Naive thymus-derived CD4-positive, alpha-beta T cell (primary cell): ENCODE results near the gene MAPK8IP2. TPM values are rescaled to one million over a fixed set of nuclear protein-coding genes. Genes with fewer than 3 reads are reported as not detected.
"Not testable (repeated sequence)": the region's sequence is repeated elsewhere in the genome, so short reads cannot be mapped to it uniquely, and the experiment has no call there.

Experiments
- ATAC-seq: fragments of 150-1000 bp; cut with Tn5 transposase; 2 replicates; pipeline ENCODE4 v1.10.0; 2021; ENCODE audit warnings: mild to moderate bottlenecking, moderate library complexity
- CTCF ChIA-PET: fragments of 350-600 bp; sonication (Branson Sonifier 250); formaldehyde crosslinking; loops from one replicate; lab custom pipeline; 2021; ENCODE audit warnings: antibody characterized with exemption; lab: Charles Lee
- POLR2A ChIA-PET: fragments of 350-600 bp; sonication (Branson Sonifier 250); formaldehyde crosslinking; loops from one replicate; lab custom pipeline; 2021; ENCODE audit warnings: antibody characterized with exemption, inconsistent platforms; lab: Charles Lee
- DNase-seq, 9 donors: peaks; one replicate each; pipeline versions ENCODE4 v3.0.0 to v3.0.0-alpha.2; 2020 to 2022; ENCODE audit warnings: mixed read lengths in 1 of 9
- H3K27ac ChIP-seq: one replicate; pipeline ENCODE4 v1.7.0; 2013; ENCODE audit warnings: mild to moderate bottlenecking, low read depth, low read length, moderate library complexity
- H3K27me3 ChIP-seq, 2 donors: one replicate each; pipeline ENCODE4 v1.7.0; 2013; ENCODE audit warnings: low read length in 2 of 2, mild to moderate bottlenecking in 2 of 2, moderate library complexity in 2 of 2; ENCODE audit not compliant: control insufficient read depth in 2 of 2, insufficient read depth in 2 of 2
- H3K36me3 ChIP-seq, 3 experiments: 1 replicate in 2 of 3; 2 replicates in 1 of 3; pipeline ENCODE4 v1.7.0; 2013; ENCODE audit warnings: low read length in 3 of 3, mild to moderate bottlenecking in 3 of 3, moderate library complexity in 1 of 3; ENCODE audit not compliant: insufficient read depth in 3 of 3, control insufficient read depth in 2 of 3
- H3K4me1 ChIP-seq, 2 donors: one replicate each; pipeline ENCODE4 v1.7.0; 2013; ENCODE audit warnings: low read length in 2 of 2, mild to moderate bottlenecking in 2 of 2, moderate library complexity in 1 of 2; ENCODE audit not compliant: control insufficient read depth in 2 of 2, insufficient read depth in 2 of 2
- H3K4me3 ChIP-seq: 2 replicates; pipeline ENCODE4 v1.7.0; 2013; ENCODE audit warnings: mild to moderate bottlenecking, low read length
- H3K9me3 ChIP-seq, 3 experiments: 1 replicate in 2 of 3; 2 replicates in 1 of 3; pipeline ENCODE4 v1.7.0; 2013; ENCODE audit warnings: low read length in 3 of 3; ENCODE audit not compliant: control insufficient read depth in 2 of 3
- H3K27ac Mint-ChIP-seq, 9 donors: one replicate each; pipeline ENCODE4 v1.8.0; 2020 to 2022; ENCODE audit warnings: mixed read lengths in 9 of 9, mild to moderate bottlenecking in 8 of 9, moderate library complexity in 5 of 9, inconsistent platforms in 2 of 9
- H3K27me3 Mint-ChIP-seq, 5 donors: one replicate each; pipeline ENCODE4 v1.8.0; 2021 to 2022; ENCODE audit warnings: mixed read lengths in 5 of 5, mild to moderate bottlenecking in 1 of 5
- H3K36me3 Mint-ChIP-seq, 5 donors: one replicate each; pipeline ENCODE4 v1.8.0; 2020 to 2022; ENCODE audit warnings: mixed read lengths in 5 of 5, mild to moderate bottlenecking in 3 of 5, inconsistent platforms in 1 of 5
- H3K4me1 Mint-ChIP-seq, 7 donors: one replicate each; pipeline ENCODE4 v1.8.0; 2020 to 2022; ENCODE audit warnings: mixed read lengths in 7 of 7, mild to moderate bottlenecking in 3 of 7, inconsistent platforms in 1 of 7
- H3K4me3 Mint-ChIP-seq, 10 donors: one replicate each; pipeline ENCODE4 v1.8.0; 2020 to 2022; ENCODE audit warnings: mild to moderate bottlenecking in 10 of 10, mixed read lengths in 10 of 10, moderate library complexity in 6 of 10, inconsistent platforms in 2 of 10
- H3K9me3 Mint-ChIP-seq, 11 donors: one replicate each; pipeline ENCODE4 v1.8.0; 2020 to 2022; ENCODE audit warnings: mixed read lengths in 11 of 11, mild to moderate bottlenecking in 4 of 11, inconsistent platforms in 1 of 11, moderate library complexity in 1 of 11
- intact Hi-C, 2 donors: fragments of 100-400 bp; cut with micrococcal nuclease; formaldehyde crosslinking; loops; one replicate each; pipeline ENCODE4 v1.15.1; 2023
- polyA plus RNA-seq, 2 donors: library from polyadenylated mRNA; unstranded; fragments of 300-500 nt; fragmentation: Illumina TruSeq; gene quantifications; one replicate each; pipeline ENCODE4 v1.2.3, GENCODE V29; 2021
- total RNA-seq, 6 experiments: library from RNA in 5 of 6; stranded (reverse) in 5 of 6; gene quantifications; 1 replicate in 5 of 6; 2 replicates in 1 of 6; pipeline ENCODE4 v1.2.3 and lab custom pipeline; 2021 to 2026

The MAPK8IP2 gene
- total and polyA plus RNA-seq, 7 experiments from 2014 or later, result 0.24 to 0.64 (median 0.38) TPM; not detected in 2

GRCh38 chr22:50613291-50613981, 12.8 kb downstream of the MAPK8IP2 start:
- H3K27me3 ChIP-seq, result no peaks in the 10 kb centered on the region
- Mint-ChIP-seq H3K4me1 (peaks cover 0 to 10% (median 3%) of the 10 kb centered on the region in 7 donors), H3K36me3 (no peaks in the 10 kb centered on the region), H3K9me3 (peaks cover 0 to 1% (median 0%) of the 10 kb centered on the region in 11 donors), H3K27me3 (peaks cover 0 to 28% (median 10%) of the 10 kb centered on the region in 5 donors), H3K4me3 (no peak overlapping the region), H3K27ac (peak overlapping the region in 1 of 9 donors; percentile 19)
- ATAC-seq, result no peak
- H3K27ac ChIP-seq, result no peak overlapping the region
- H3K4me3 ChIP-seq, result no peak overlapping the region
- no peak for DNase-seq
- CTCF ChIA-PET, result interaction anchor here (1.1 kb wide), 1 partner anchor 88 kb away, joined by 3 read pairs; the partner anchor contains the start of gene SCO2
- no peaks in the 10 kb centered on the region for H3K9me3 ChIP-seq
- no peaks in the 10 kb centered on the region for H3K4me1 ChIP-seq
- no peaks in the 10 kb centered on the region for H3K36me3 ChIP-seq
- intact Hi-C loops, result no loop called here
- POLR2A ChIA-PET, result interaction anchor here (2.2 kb wide), 1 partner anchor 88 kb away, joined by 5 read pairs; the partner anchor contains the start of gene SCO2

GRCh38 chr22:50614296-50614695, 13.7 kb downstream of the MAPK8IP2 start:
- H3K27me3 ChIP-seq, H3K27ac ChIP-seq, CTCF ChIA-PET, ATAC-seq, H3K27ac Mint-ChIP-seq, DNase-seq, H3K4me1 ChIP-seq, H3K9me3 ChIP-seq, POLR2A ChIA-PET, H3K4me3 ChIP-seq, H3K9me3 Mint-ChIP-seq, H3K36me3 ChIP-seq, H3K36me3 Mint-ChIP-seq, intact Hi-C loops: not testable (repeated sequence)
- Mint-ChIP-seq H3K27me3 (peaks cover 0 to 22% (median 10%) of the 10 kb centered on the region in 5 donors), H3K4me1 (peaks cover 0 to 12% (median 3%) of the 10 kb centered on the region in 7 donors), H3K4me3 (peak overlapping the region in 1 of 10 donors; percentile 6)

- H3K4me1 Mint-ChIP-seq, result peaks cover 10 to 40% (median 33%) of the 10 kb centered on the region in 7 donors
- Histone ChIP-seq H3K27ac (peak overlapping the region; percentile 93), H3K27me3 (no peaks in the 10 kb centered on the region), H3K9me3 (no peaks in the 10 kb centered on the region), H3K4me1 (peaks cover 17 to 27% of the 10 kb centered on the region in 2 donors), H3K36me3 (peaks cover 0 to 11% (median 0%) of the 10 kb centered on the region in 3 experiments), H3K4me3 (peak overlapping the region; percentile 68)
- H3K27me3 Mint-ChIP-seq, result no peaks in the 10 kb centered on the region
- POLR2A ChIA-PET, result interaction anchor here (0.5 to 4.8 kb wide), 46 partner anchors 9 to 658 kb away, joined by 3 to 91 read pairs (median 4); partner anchors contain the start of genes CHKB, HDAC10, KLHDC7B and LMF2
- intact Hi-C loops, result loop anchor here (1.0 to 5.0 kb wide), 25 partner anchors 38 to 471 kb away; partner anchors contain the start of genes CHKB (in 2 of the 2), MAPK11 (in 2 of the 2), NCAPH2 (in 2 of the 2) and DENND6B (in 1 of the 2)
- peak; percentile 61 to 95 (median 88) for DNase-seq
- peak overlapping the region; percentile 81 to 97 (median 93) for H3K4me3 Mint-ChIP-seq
- no peaks in the 10 kb centered on the region for H3K9me3 Mint-ChIP-seq
- peak; percentile 88 for ATAC-seq
- H3K36me3 Mint-ChIP-seq, result peaks cover 0 to 4% (median 0%) of the 10 kb centered on the region in 5 donors
- peak overlapping the region; percentile 93 to 100 (median 99) for H3K27ac Mint-ChIP-seq
- CTCF ChIA-PET, result interaction anchor here (0.6 to 1.9 kb wide), 33 partner anchors 10 to 427 kb away, joined by 3 to 27 read pairs (median 4); partner anchors contain the start of genes CHKB, HDAC10, KLHDC7B and LMF2
These were observed 20.2 kb downstream of the MAPK8IP2 start for GRCh38 chr22:50620593-50621355.

- Mint-ChIP-seq H3K27me3 (no peaks in the 10 kb centered on the region), H3K4me3 (peak overlapping the region; percentile 81 to 97 (median 93)), H3K27ac (peak overlapping the region; percentile 93 to 100 (median 99)), H3K36me3 (peaks cover 0 to 4% (median 2%) of the 10 kb centered on the region in 5 donors), H3K4me1 (peaks cover 10 to 42% (median 34%) of the 10 kb centered on the region in 7 donors), H3K9me3 (no peaks in the 10 kb centered on the region)
- Histone ChIP-seq H3K9me3 (no peaks in the 10 kb centered on the region), H3K27me3 (no peaks in the 10 kb centered on the region), H3K27ac (peak overlapping the region; percentile 93), H3K4me3 (peak overlapping the region; percentile 68), H3K36me3 (peaks cover 0 to 17% (median 0%) of the 10 kb centered on the region in 3 experiments), H3K4me1 (peaks cover 17 to 27% of the 10 kb centered on the region in 2 donors)
- ChIA-PET CTCF (interaction anchor here (0.7 to 1.9 kb wide), 27 partner anchors 11 to 427 kb away, joined by 3 to 27 read pairs (median 4); partner anchors contain the start of genes CHKB, HDAC10, KLHDC7B and LMF2), POLR2A (interaction anchor here (0.5 to 4.8 kb wide), 46 partner anchors 9 to 685 kb away, joined by 3 to 91 read pairs (median 4); partner anchors contain the start of genes CHKB, HDAC10, KLHDC7B and LMF2)
- intact Hi-C loops, result loop anchor here (1.0 to 5.0 kb wide), 13 partner anchors 39 to 431 kb away; partner anchors contain the start of genes MAPK11 (in 2 of the 2), CHKB (in 1 of the 2), DENND6B (in 1 of the 2) and PPP6R2 (in 1 of the 2)
- ATAC-seq (peak; percentile 63), DNase-seq (peak in 8 of 9 donors; percentile 57 to 84 (median 76))
These were observed 20.8 kb downstream of the MAPK8IP2 start for GRCh38 chr22:50621356-50621880.

- no peak for ATAC-seq
- Mint-ChIP-seq H3K4me1 (peaks cover 10 to 45% (median 38%) of the 10 kb centered on the region in 7 donors), H3K4me3 (peak overlapping the region; percentile 81 to 97 (median 93)), H3K27me3 (no peaks in the 10 kb centered on the region), H3K9me3 (no peaks in the 10 kb centered on the region), H3K36me3 (peaks cover 0 to 4% (median 3%) of the 10 kb centered on the region in 5 donors), H3K27ac (peak overlapping the region; percentile 93 to 100 (median 99))
- ChIA-PET POLR2A (interaction anchor here (0.6 to 4.8 kb wide), 30 partner anchors 8 to 787 kb away, joined by 3 to 91 read pairs (median 8); partner anchors contain the start of genes CHKB, HDAC10, LMF2 and NCAPH2), CTCF (interaction anchor here (0.7 to 1.9 kb wide), 12 partner anchors 59 to 380 kb away, joined by 3 to 27 read pairs (median 4); partner anchors contain the start of genes SCO2, SYCE3, TUBGCP6 and TYMP)
- peak overlapping the region; percentile 68 for H3K4me3 ChIP-seq
- H3K36me3 ChIP-seq, result peaks cover 0 to 18% (median 0%) of the 10 kb centered on the region in 3 experiments
- H3K27ac ChIP-seq, result peak overlapping the region; percentile 93
- H3K9me3 ChIP-seq, result no peaks in the 10 kb centered on the region
- H3K4me1 ChIP-seq, result peaks cover 18 to 28% of the 10 kb centered on the region in 2 donors
- H3K27me3 ChIP-seq, result no peaks in the 10 kb centered on the region
- peak in 7 of 9 donors; percentile 19 to 49 (median 47) for DNase-seq
- intact Hi-C loops, result loop anchor here (1.0 to 5.0 kb wide), 13 partner anchors 40 to 431 kb away; partner anchors contain the start of genes MAPK11 (in 2 of the 2), CHKB (in 1 of the 2), DENND6B (in 1 of the 2) and PPP6R2 (in 1 of the 2)
These were observed 21.5 kb downstream of the MAPK8IP2 start for GRCh38 chr22:50621948-50622722.
